GM19438 (cell line): Measurements from ENCODE around the gene CCR5AS.
"Not testable (repeated sequence)": the region's sequence is repeated elsewhere in the genome, so short reads cannot be mapped to it uniquely, and the experiment has no call there.

Source experiments
- ATAC-seq: cut with Tn5 transposase; IDR thresholded peaks from one replicate; pipeline ENCODE4 v1.9.1; 2021; ENCODE audit warnings: low read depth; ENCODE audit not compliant: unreplicated experiment

Gene CCR5AS

GRCh38 chr3:46406788-46407611 is at the start of gene CCR5AS, which contains the start of gene CCRL2:
Gene CCR5AS (minus strand): TSS chr3:46407066.
Gene CCRL2 (plus strand): TSS chr3:46407259. CDS start chr3:46408080, 821 bp downstream.
- no peak for ATAC-seq

- no peak for ATAC-seq
These were observed 49.3 kb upstream of the CCR5AS start for GRCh38 chr3:46456118-46456517.

GRCh38 chr3:46455231-46456115 is 48.6 kb upstream of the CCR5AS start:
- no peak for ATAC-seq

- ATAC-seq, result no peak
These were observed 47.7 kb upstream of the CCR5AS start for GRCh38 chr3:46454606-46455005.

DNA sequence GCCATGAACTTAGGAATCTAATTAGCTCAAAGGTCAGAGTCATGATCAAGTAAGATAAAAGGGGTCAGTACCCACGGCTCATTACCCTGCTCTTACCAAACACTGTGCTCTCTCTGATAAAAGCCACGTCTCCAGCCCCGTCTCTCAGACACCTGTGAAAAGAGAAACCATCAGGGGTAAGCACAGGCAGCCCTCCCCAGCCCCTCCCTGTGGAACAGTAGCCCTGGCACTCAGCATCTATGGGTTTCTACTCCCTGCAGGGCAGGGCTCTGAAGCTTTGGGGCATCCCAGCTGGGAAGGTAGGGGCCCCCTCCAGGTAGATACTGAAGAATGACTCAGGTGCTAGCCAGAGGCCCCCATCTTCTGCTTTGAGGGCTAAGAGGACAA is 47.3 kb upstream of the CCR5AS start:
- ATAC-seq, result no peak

- ATAC-seq, result no peak
These were observed 46.8 kb upstream of the CCR5AS start for GRCh38 chr3:46453526-46454208.

GRCh38 chr3:46449755-46450552 is 43.1 kb upstream of the CCR5AS start:
- ATAC-seq, result no peak

GRCh38 chr3:46448721-46449120 is 41.9 kb upstream of the CCR5AS start:
- no peak for ATAC-seq

- ATAC-seq, result no peak
These were observed 40.5 kb upstream of the CCR5AS start for GRCh38 chr3:46447228-46447985.

DNA sequence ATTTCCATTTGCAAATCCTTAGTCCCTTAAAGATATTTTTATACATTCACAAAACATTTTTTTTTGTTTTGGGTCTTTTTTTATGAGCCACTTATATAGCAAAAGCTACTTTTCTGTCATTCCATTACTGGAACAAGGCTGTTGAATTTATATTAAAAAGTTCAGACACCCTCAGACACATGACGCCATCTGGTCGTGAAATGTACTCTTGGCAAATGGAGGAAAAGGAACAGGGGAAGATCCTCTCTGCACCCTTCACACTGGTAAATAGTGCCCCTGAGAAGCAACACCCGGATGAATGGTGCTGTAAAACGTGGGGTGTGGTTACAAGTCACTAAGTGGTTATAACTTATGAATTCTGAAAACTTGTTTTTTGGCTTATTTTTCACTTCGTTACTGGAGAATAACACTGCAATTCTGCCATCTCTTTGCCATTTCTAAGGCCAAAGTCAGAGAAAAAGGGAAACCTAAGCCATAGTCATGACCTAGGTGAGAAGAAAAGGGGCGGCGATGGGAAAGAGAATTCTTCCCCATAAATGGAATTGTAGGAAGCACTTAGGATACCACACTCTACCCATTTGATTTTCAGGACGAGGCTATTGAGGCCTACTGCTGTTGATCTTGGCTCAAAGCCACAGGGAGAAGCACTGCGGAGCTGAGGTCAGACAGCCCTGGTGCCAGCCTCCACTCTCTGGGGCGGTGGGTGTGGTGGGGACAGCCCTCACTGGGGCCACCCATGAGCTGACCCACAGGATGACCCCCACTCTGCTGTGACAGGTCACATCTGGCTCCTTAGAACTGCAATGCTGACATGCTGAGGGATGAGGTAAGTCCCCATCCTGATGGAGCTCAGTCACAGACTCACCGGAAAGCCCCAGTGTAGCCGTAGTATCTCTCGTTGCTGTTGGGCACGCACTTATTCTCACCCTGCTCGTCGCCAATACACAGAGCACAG is 36.0 kb upstream of the CCR5AS start:
- no peak for ATAC-seq

- peak; percentile 80 for ATAC-seq
These were observed 33.8 kb upstream of the CCR5AS start for GRCh38 chr3:46440531-46441294.

DNA sequence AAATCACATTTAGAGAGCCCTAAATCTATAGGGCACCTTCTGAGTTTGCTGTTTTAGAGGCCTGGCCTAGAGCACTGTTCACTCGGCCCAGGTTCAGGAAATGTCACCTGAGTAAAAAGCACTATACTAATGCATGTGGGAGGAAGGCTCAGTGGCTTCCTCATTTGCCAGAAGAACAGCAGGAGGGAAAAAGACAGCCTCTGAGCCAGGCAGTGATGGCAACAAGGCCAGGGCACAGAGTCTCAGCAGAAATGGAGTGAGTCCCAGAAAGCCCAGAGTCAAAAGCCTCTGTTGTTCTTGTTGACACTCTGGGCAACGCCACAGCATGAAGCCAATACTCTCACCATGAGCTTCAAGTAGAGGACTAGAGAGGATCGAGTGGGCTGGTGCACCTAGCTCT is 32.0 kb upstream of the CCR5AS start:
- ATAC-seq, result no peak

DNA sequence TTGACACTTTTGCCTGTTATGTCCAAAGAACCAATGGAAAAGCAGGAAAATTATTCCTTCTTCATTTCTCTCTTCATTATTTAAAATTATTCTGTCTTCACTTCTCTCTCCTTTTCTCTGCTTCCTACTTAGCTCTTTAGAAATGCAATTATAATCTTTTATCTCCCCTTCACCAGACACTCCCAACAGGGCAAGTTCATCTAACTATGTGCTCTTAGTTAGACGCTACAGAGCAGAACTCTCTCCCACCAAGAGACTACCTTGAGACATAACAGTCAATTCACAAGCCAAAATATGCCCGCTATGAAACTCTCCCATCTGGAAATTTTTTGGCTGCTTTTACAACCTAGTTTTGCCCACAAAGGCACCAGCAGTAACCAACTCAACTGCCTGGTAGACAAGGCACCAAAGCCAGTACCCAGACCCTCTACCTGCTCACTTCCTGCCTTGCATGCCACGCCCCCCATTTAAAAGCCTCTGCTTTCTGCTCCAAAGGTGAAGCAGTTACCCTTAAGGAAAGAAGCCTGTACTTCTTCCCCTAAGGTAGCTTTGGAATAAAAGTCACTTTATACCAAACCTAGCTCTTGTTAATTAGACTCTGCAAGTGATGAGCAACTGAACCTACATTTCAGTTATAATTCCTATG is 28.3 kb upstream of the CCR5AS start:
- no peak for ATAC-seq

GRCh38 chr3:46433841-46434240 is 27.0 kb upstream of the CCR5AS start:
- ATAC-seq, result no peak

- not testable (repeated sequence) for ATAC-seq
These were observed 26.3 kb upstream of the CCR5AS start for GRCh38 chr3:46433118-46433517.

DNA sequence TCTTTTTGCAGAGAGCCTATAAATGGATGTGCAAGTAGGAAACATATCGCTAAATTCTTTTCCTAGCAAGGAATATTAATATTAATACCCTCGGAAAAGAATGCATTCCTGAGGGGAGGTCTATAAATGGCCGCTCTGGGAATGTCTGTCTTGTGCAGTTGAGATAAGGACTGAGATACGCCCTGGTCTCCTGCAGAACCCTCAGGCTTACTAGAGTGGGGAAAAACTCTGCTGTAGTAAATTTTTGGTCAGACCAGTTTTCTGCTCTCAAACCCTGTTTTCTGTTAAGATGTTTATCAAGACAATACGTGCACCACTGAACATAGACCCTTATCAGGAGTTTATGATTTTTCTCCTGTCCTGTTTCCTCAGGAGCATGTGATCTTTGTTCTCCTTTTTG is 25.0 kb upstream of the CCR5AS start:
- not testable (repeated sequence) for ATAC-seq

DNA sequence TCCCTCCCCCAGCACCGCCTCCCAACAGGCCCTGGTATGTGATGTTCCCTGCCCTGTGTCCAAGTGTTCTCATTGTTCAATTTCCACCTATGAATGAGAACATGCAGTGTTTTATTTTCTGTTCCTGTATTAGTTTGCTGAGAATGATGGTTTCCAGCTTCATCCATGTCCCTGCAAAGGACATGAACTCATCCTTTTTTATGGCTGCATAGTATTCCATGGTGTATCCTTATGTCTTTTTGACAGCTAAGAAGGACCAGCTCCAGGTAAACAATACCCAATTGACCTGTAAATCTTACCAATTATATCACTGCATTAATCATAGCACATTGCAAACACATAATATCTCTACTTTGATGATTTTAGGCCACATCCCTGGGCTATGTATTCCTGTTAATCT is 24.0 kb upstream of the CCR5AS start:
- ATAC-seq, result not testable (repeated sequence)
